NB4 (cell line): ENCODE measurements around the gene CD276.

Experiments used
- CTCF ChIP-seq: IDR thresholded peaks from one replicate; pipeline ENCODE4 v1.5.1; 2012; ENCODE audit warnings: low read depth, low read length
- MYC ChIP-seq: IDR thresholded peaks from 2 replicates; pipeline ENCODE4 v1.6.1; 2011; ENCODE audit warnings: low read depth, low read length

GRCh38 chr15:73714695-73715301 lies 30.6 kb downstream of the CD276 start:
- TF ChIP-seq CTCF (no peak), MYC (no peak)
